ENCODE results near the gene SERGEF. TPM values are rescaled to one million over a fixed set of nuclear protein-coding genes. Genes with fewer than 3 reads are reported as not detected.

SERGEF gene
- total RNA-seq: 15.3 and 25.2 TPM in 2 replicates

DNA sequence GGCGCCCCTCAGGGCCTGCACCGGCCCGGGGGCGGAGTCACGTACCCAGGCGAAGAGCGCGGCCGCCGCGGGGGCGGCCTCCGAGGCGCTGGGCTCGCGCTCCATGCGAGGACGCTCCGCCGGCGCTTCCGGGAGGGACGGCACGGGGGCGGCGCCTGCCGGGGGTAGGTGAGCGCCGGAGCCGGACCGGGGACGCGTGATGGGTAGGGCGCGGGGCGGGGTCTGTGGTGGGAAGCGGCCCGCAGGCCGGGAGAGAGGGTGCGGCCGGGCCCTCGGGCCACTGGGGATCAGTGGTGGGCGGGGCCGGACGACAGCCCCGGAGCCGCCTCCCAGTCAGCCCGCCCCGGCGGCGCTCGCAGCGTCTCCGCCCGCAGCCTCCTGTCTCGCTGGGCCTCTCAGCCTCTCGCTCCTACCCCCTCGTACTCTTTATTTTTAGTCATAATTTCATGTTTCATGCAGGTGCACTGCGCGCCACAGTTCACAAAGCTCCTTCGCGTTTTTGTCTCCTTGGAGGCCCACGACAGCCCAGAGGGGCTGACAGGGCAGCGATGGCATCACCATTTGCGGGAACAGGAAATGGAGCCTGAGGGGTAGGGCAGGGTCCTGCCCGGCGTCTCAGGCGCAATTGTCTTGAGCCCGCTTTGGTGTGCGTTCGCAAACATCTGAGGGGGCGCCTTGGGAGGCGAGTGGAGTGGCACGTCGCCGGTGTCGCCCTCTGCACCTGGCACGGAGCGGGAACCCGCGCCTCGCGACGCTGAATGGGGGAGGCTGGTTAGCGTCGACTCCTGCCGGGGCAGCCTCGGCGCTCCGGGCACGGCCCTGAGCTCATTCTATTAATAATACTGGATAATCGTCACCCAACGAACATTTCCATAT, at the start of gene SERGEF:
Gene SERGEF, minus strand, starts transcription at position 142 of the 876 bp plus-strand sequence. Its CDS starts 37 bp downstream, at position 105.

DNA sequence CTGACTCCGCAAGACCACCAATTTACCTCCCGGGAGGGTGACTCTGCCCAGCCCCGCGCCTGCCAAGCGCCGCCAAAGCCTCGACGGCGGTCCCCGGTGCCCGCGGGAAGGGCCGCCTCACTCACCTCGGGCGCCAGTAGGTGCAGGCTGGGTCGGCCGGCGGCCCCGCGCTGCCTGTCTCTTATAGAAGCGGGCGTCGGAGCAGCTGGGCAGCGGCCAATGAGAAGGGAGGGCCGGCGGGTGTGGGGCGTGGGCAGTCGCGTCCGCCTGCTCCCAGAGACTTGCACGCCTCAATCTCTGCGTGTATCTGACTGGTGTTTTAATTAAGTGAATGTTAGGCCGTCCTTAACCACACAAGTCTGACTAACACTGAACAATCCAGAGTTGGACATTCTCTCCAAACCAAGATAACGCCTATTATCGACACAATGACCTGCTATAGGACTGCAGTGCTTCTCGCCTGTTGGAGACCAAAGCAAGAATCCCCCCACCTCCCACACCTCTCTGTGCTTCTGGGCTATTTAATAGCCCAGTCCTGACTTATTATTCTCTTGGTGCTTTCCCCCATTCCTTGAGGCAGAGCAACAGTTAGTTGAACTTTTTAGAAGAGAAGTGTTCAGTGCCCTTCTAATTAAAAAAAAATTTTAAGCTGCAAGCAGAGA, 33.4 kb upstream of the SERGEF start, which contains the start of gene TPH1:
Gene TPH1, minus strand, starts transcription at position 154 of the 662 bp plus-strand sequence. CDS start 5,507 bp downstream, outside the sequence.

Other genes starting within 250 kb of the SERGEF start
- 0.05 TPM in 1 of 2 replicates, not detected in the other for gene TPH1, start 33.2 kb upstream of the SERGEF start, total RNA-seq
- gene SAAL1, start 93.0 kb upstream of the SERGEF start, total RNA-seq: 10.4 and 13.3 TPM in 2 replicates
- gene MRGPRX3, start 119.5 kb upstream of the SERGEF start, total RNA-seq: not detected in 2 replicates
- not detected in 2 replicates for gene MRGPRX4, start 159.8 kb upstream of the SERGEF start, total RNA-seq
- not detected in 2 replicates for gene SAA4, start 223.8 kb upstream of the SERGEF start, total RNA-seq
- 0.30 TPM in 1 of 2 replicates, not detected in the other for gene SAA2, start 235.6 kb upstream of the SERGEF start, total RNA-seq

All from smooth muscle cell of the umbilical artery (primary cell).